Keratinocyte (primary cell): Measurements from ENCODE around the gene ZNF554. TPM values are rescaled to one million over a fixed set of nuclear protein-coding genes. Genes with fewer than 3 reads are reported as not detected.

Experiments
- DNase-seq: peaks from one replicate; pipeline ENCODE4 v3.0.0-alpha.2; 2011; ENCODE audit warnings: low read depth, missing footprints, low spot score
- FAIRE-seq: peaks from 2 replicates; lab custom pipeline; 2011; peaks lifted over from hg19 to GRCh38; lab: Jason Lieb, UNC
- H2AFZ ChIP-seq: 2 replicates; pipeline ENCODE4 v1.6.0; 2012; ENCODE audit warnings: low read length, control low read depth, inconsistent platforms; ENCODE audit not compliant: control insufficient read depth
- H3K27ac ChIP-seq: 2 replicates; pipeline ENCODE4 v1.5.1; 2011; ENCODE audit warnings: low read length; ENCODE audit not compliant: control insufficient read depth, insufficient read depth
- H3K27me3 ChIP-seq: 3 replicates; pipeline ENCODE4 v1.6.0; 2011; ENCODE audit warnings: low read length; ENCODE audit not compliant: control insufficient read depth, insufficient read depth; ENCODE audit errors: extremely low read depth
- H3K36me3 ChIP-seq, 2 experiments: 2 replicates in 1 of 2; 3 replicates in 1 of 2; pipeline ENCODE4 v1.5.1; 2011; ENCODE audit warnings: low read length in 2 of 2, mild to moderate bottlenecking in 1 of 2; ENCODE audit not compliant: control insufficient read depth in 2 of 2, insufficient read depth in 2 of 2; ENCODE audit errors: extremely low read depth in 1 of 2
- H3K4me1 ChIP-seq: 3 replicates; pipeline ENCODE4 v1.5.1; 2011; ENCODE audit warnings: low read length; ENCODE audit not compliant: control insufficient read depth, insufficient read depth; ENCODE audit errors: extremely low read depth
- H3K4me2 ChIP-seq: 3 replicates; pipeline ENCODE4 v1.6.0; 2011; ENCODE audit warnings: low read depth, low read length; ENCODE audit not compliant: control insufficient read depth, insufficient read depth; ENCODE audit errors: extremely low read depth
- H3K4me3 ChIP-seq, 3 experiments: fragments of 200-600 bp in 1 of 3; sonication (generic) in 1 of 3; 2 replicates in 2 of 3; 3 replicates in 1 of 3; pipeline ENCODE4 v1.5.1; 2011 to 2016; ENCODE audit warnings: low read length in 3 of 3, mild to moderate bottlenecking in 3 of 3, control low read depth in 2 of 3, inconsistent platforms in 1 of 3, low read depth in 1 of 3, mixed read lengths in 1 of 3, mixed run types in 1 of 3, moderate library complexity in 1 of 3; ENCODE audit not compliant: control insufficient read depth in 2 of 3, insufficient read depth in 2 of 3; ENCODE audit errors: extremely low read depth in 1 of 3
- H3K79me2 ChIP-seq: 2 replicates; pipeline ENCODE4 v1.6.0; 2012; ENCODE audit warnings: low read length; ENCODE audit not compliant: control insufficient read depth, insufficient read depth
- H3K9ac ChIP-seq: 3 replicates; pipeline ENCODE4 v1.6.0; 2011; ENCODE audit warnings: low read length; ENCODE audit not compliant: control insufficient read depth, insufficient read depth; ENCODE audit errors: extremely low read depth
- H3K9me1 ChIP-seq: 3 replicates; pipeline ENCODE4 v1.6.0; 2011; ENCODE audit warnings: low read length; ENCODE audit not compliant: control insufficient read depth, insufficient read depth; ENCODE audit errors: extremely low read depth
- H3K9me3 ChIP-seq: 2 replicates; pipeline ENCODE4 v1.5.1; 2012; ENCODE audit warnings: low read depth, low read length; ENCODE audit not compliant: control insufficient read depth
- H4K20me1 ChIP-seq: 3 replicates; pipeline ENCODE4 v1.6.0; 2011; ENCODE audit warnings: low read length; ENCODE audit not compliant: control insufficient read depth, insufficient read depth; ENCODE audit errors: extremely low read depth
- CTCF ChIP-seq, 3 experiments: IDR thresholded peaks in 1 of 3; conservative IDR thresholded peaks in 1 of 3; optimal IDR thresholded peaks in 1 of 3; 2 replicates in 2 of 3; 3 replicates in 1 of 3; pipeline versions ENCODE3 to v1.5.1; 2011; ENCODE audit warnings: low read length in 3 of 3, mild to moderate bottlenecking in 3 of 3, moderate library complexity in 2 of 3, control low read depth in 1 of 3, inconsistent platforms in 1 of 3; ENCODE audit not compliant: insufficient read depth in 2 of 3; ENCODE audit errors: extremely low read depth in 1 of 3
- EZH2 ChIP-seq: IDR thresholded peaks from one replicate; pipeline ENCODE4 v1.6.1; 2012; ENCODE audit warnings: inconsistent platforms, mild to moderate bottlenecking, low read length, moderate library complexity
- dilution Hi-C: fragments of 300-500 bp; cut with MboI; formaldehyde crosslinking; loops from one replicate; pipeline ENCODE4 v1.7.0; 2020; ENCODE audit warnings: low sequenced_read_pairs; ENCODE audit not compliant: extremely low pct_ligation_motif_present
- polyA plus RNA-seq, 5 experiments: library from polyadenylated mRNA; depleted of rRNA in 3 of 5; stranded (reverse) in 3 of 5; stranded (forward) in 1 of 5; unstranded in 1 of 5; fragments of >200 nt; gene quantifications; 1 replicate in 1 of 5; 2 replicates in 3 of 5; 3 replicates in 1 of 5; pipeline versions ENCODE4 v1.2.1 to v1.2.3, GENCODE V29; 2011 to 2012; ENCODE audit warnings: missing spikeins in 2 of 5, low read depth in 1 of 5, low replicate concordance in 1 of 5

ZNF554 gene
- polyA plus RNA-seq, 1 donor (not counting 4 experiments of a cell fraction or from before 2014, with no cell fraction given) = 2.7 TPM

GRCh38 chr19:2780284-2780683 is 39.4 kb upstream of the ZNF554 start:
- H3K4me1 ChIP-seq = peaks cover 21% of the 10 kb centered on the region
- H3K4me3 ChIP-seq = no peak overlapping the region
- H3K4me2 ChIP-seq = no peak overlapping the region
- H3K9me1 ChIP-seq = peaks cover 5% of the 10 kb centered on the region
- no peak overlapping the region for H2AFZ ChIP-seq
- dilution Hi-C loops = no loop called here
- peaks cover 78% of the 10 kb centered on the region for H3K79me2 ChIP-seq
- no peak for DNase-seq
- peaks cover 10 to 27% of the 10 kb centered on the region in 2 experiments for H3K36me3 ChIP-seq
- FAIRE-seq = no peak
- H3K9me3 ChIP-seq = no peaks in the 10 kb centered on the region
- TF ChIP-seq EZH2 (no peak), CTCF (optimal IDR thresholded peaks at IDR 0.05 in 1 of 3, IDR thresholded peaks at IDR 0.05 in 1 of 3, conservative IDR thresholded peaks at IDR 0.05 in 1 of 3; ENCODE audit: extremely low read depth in 1 of 3, insufficient read depth in 2 of 3, low read length in 3 of 3) (no peak)
- H3K9ac ChIP-seq = no peak overlapping the region
- H3K27me3 ChIP-seq = no peaks in the 10 kb centered on the region
- H3K27ac ChIP-seq = no peak overlapping the region
- H4K20me1 ChIP-seq = peaks cover 21% of the 10 kb centered on the region

DNA sequence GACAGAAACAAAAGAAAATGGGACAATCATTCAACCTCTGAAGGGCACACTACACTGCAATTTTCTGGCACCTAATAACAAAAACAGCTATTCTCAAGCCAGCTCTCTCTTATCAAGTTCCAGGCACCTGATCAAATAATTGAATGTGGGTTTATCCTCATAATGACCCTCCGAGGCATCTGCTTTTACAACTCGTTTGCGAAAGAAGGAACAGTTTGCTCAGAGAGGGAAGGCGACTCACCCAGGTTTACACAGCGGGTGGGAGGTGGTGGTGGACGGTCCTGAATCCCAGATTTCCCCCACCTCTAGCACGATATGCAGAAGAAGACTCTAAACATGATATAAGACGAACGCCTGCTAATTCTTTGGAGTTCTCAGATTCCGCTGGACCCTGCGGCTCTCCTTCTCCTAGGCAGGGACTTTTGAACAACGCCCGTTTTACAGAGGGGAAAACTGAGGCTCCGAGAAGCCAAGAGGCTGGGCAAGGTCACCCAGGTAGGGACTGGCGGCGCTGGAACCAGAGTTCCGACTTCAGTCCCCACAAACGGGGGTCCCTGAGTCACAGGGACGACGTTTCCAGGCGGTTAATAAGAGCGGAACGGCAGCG is 37.2 kb upstream of the ZNF554 start:
- H4K20me1 ChIP-seq = peaks cover 19% of the 10 kb centered on the region
- H3K36me3 ChIP-seq = peaks cover 7 to 18% of the 10 kb centered on the region in 2 experiments
- peaks cover 25% of the 10 kb centered on the region for H3K4me1 ChIP-seq

More for the DNA sequence above, 37.2 kb upstream of the ZNF554 start:
- Histone ChIP-seq H3K9me3 (no peaks in the 10 kb centered on the region), H3K9ac (peak overlapping the region; percentile 98), H2AFZ (no peak overlapping the region), H3K79me2 (peaks cover 76% of the 10 kb centered on the region), H3K27me3 (no peaks in the 10 kb centered on the region), H3K9me1 (peaks cover 5% of the 10 kb centered on the region), H3K27ac (peak overlapping the region; percentile 95), H3K4me2 (peak overlapping the region; percentile 76), H3K4me3 (peak overlapping the region; percentile 85 to 96 (median 92))
- FAIRE-seq (peak; percentile 59), DNase-seq (no peak)
- no peak for TF ChIP-seq EZH2
- dilution Hi-C loops = no loop called here
